ENCODE data around the gene FAM3C.

The FAM3C gene

DNA sequence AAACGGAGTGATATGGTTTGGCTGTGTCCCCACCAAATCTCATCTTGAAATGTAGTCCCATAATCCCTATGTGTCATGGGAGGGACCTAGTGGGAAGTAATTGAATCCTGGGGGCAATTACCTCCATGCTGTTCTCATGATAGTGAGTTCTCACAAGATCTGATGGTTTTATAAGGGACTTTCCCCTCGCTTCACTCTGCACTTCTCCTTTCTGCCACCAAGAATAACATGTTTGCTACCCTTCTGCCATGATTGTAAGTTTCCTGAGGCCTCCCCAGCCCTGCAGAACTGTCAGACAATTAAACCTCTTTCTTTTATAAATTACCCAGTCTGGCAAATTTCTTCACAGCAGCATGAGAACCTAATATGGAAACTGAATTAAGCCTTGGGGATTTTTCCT is 19.1 kb downstream of the FAM3C start:
- DNase-seq, result no peak

DNA sequence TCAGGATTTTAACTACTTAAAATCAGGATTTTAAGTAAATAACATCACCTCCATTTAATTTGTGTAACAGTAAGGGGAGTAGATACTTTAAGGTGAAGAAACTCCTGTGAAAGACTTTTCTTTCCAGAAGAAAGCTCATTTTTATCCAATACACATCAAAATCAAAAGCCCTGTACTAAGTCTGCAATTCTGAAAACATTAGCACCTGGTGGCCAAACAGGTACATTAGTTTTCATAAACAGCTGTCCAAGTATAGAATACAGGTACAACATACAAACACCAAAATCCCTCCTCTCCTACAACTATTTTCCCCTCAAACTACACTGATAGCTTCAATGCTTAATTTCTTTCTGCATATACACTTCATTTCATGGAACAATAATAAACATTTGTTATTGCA is 22.9 kb downstream of the FAM3C start:
- no peak for DNase-seq

DNA sequence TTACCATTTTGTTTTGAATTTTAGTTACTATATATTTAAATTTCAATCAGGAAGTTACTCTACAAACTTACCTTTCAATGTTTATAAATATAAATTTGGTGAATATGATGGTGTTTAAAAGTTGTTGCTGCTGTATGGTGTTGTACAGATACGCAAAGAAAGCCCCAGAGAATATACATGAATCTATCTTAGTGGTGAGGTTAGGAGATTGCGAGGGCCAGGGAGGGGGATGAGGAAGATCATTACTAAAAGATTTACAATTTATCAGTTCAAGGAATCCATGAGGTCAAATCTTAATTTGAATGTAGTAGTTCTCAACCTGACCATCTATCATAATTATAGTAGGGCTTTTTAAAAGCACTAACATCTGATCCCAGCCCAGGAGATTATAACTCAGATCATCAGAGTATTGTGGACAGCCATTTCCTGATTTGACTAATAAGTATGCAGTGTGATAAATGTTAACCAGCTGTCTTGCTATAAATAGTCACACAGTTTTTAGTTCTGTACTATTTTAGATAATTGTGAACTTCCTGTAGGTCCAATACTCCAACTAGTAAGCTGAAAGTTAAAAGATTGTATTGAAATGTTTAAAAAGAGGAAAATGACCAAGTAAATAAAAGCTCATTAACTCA is 23.6 kb downstream of the FAM3C start:
- DNase-seq, result no peak

DNA sequence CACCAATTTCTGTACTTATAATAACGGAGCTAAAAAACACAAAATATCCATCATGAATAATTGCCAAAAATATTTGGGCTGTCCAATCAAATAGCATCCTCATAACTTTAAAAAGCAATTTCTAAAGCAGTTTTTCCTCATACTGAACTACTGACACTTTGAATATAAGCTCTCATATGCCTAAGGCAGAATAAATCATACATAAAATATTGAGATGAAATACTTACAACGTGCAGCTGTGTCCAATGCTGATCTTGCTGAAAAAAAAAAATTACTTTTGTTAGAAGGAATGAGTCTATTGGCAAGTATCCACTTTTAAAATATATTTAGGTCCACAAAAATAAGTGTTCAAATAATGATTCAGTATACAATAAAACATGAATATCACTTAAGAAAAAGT is 24.2 kb downstream of the FAM3C start:
- DNase-seq, result no peak

DNA sequence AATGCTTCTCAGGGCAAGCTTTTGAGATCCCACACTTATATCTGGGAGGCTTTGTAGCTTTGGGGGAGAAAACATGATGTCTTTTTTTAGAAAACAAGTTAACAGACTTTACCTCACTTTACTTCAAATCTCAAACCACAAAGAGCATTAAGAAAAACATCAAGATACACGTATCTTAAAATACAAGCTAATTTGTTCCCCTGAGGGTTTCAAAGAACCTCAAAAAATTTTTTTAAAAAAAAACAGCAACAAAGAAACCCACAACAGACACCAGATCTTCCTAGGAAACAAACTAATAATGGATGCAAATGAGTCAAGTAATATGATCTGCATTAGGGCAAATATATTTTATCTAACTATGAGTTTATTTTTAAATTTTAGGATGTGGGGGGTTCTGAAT is 24.7 kb downstream of the FAM3C start:
- DNase-seq, result no peak

DNA sequence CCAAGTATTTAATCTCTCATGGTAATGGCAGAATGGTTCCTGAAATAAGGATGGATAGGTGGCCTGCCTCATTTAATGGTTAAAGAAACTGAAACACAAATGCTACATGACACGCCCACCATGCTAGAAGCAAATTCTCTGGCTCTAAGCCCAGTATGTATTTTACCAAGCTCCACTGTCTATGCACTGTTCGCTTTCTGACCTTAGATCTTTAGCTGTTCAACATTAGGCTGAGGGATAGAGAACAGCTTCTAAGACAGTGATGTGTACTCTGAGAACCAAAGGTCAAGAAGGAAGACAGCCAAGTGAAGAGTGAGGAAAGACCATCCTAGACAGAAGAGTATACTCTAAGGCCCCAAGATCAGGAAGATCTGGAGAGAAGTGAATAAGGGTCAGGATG is 26.6 kb downstream of the FAM3C start:
- no peak for DNase-seq

DNA sequence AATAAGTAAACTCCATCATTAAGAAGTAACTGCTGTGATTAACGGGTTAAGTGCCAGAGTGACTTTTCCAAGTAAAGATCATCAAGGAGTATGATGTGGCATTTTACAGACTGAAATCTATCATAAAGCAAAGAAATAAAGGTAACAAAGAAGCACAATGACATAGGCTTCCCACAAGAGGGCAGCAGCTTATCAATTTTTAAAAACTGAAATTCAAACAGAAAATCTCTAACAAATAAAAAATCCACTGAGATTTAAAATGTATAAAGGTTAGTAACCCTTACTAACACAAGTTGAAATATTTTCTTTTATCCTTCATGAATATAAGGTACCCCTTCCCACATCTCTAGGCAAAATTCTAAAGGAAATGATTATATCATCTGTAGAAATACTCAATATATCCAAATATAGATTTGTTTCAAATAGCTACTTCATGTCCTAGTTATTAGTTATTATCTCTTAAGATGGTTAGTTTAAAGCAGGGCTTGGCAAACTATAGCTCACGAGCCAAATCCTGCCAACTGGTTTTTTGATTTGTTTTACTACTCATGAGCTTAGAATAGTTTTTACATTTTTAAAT is 29.2 kb downstream of the FAM3C start:
- DNase-seq, result no peak

DNA sequence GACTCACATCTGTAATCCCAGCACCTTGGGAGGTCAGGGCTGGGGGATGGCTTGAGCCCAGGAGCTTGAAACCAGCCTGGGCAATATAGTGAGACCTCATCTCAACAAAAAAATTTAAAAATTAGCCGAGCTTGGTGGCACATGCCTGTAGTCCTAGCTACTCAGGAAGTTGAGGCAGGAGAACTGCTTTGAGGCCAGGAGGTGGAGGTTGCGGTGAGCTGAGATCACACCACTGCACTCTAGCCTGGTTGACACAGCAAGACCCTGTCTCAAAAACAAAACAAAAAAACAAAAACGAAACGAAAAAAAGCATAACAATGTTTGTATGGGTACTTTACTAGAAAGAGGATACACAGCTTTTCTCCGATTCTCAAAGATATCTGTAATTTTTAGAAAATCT is 35.5 kb downstream of the FAM3C start:
- DNase-seq, result no peak

DNA sequence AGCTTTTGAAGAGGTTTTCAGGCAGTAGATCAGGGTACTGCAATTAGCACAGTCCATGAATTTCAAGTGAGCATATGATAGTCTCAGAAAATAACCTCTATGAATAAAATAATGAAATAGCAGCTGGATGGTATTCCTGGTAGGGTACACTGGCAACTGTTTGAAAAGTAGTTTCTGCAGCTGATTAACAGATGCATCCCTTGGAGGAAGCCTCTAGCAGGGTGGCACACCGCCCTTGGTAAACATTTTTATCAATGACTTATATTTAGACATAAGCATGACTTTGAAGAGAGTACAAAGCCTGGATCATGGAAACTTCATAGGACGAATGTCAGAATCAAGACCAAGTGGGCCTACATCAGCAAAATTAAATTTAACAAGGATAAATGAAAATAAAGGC is 40.5 kb downstream of the FAM3C start:
- DNase-seq, result no peak

DNA sequence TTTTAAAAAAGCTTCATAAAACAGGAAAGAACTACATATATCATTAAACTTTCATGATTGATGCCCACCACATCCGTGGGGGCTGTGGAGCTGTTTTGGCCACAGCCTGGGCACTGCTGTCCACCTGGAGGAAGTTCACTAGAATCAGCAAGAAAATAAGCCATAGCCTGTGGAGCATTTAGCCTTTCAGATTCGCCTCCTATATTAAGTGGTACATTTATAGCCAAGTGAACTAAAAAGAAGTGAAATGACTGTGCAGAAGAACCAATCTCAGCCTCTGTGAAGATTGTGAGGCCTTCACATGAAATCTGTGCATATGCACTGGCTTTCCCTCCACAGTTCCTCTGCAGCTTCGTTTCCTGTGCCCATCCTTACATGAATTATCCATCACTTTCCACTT is 43.8 kb downstream of the FAM3C start:
- no peak for DNase-seq

DNA sequence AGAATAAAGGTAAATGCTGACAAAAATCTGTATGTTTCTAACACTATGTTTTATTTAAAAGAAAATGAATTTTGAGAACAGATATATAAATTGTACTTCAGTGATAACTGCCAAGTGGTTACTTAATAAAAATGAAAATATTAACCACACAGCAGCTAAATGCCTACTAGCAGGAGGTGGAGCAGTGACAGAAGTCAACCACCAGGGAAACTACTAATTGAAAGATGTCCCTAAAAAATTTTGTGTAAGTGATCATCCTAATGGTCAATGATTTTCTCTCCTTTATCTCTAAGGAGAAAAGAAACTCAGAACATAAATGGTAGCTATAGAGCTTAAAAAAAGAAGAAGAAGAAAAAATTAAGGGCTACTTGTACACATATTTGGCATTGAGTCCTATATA is 44.4 kb downstream of the FAM3C start:
- no peak for DNase-seq

DNA sequence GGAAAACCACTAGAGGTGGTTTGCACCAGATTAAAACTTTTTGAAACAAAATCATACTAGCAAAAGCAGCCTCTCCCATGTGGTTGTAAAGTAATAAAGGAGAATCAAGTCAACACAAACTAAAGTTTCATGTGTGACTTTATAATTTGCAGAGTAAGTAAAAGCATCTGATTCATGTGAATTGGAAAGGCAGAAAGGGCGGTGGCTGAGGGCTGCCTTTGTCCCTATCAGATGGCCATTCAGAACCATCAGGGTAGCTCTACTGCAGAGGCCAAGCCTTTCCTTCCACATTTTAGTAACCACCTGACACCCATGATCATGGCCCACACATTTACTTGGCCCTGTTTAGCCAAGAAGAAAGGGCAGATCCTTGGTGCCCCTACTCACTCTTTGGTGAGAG is 51.6 kb downstream of the FAM3C start:
- no peak for DNase-seq

DNA sequence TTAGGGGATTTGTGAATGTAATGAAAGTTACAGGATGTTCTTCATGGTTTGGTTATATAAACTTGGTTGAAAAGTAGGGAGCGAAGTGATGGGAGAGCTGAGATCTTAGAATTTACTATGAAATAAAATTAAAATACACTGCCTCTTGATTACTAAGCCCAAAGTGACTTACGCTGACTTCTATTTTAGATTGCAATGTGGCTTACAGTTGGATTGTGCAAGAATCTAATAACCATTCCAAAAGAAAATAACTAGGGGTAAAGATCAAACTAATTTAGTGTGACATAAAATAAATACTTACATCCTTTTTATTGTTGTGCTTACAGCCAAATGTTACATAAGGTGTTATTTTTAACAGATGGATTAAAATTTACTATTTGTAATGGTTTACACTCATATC is 52.0 kb downstream of the FAM3C start:
- no peak for DNase-seq

DNA sequence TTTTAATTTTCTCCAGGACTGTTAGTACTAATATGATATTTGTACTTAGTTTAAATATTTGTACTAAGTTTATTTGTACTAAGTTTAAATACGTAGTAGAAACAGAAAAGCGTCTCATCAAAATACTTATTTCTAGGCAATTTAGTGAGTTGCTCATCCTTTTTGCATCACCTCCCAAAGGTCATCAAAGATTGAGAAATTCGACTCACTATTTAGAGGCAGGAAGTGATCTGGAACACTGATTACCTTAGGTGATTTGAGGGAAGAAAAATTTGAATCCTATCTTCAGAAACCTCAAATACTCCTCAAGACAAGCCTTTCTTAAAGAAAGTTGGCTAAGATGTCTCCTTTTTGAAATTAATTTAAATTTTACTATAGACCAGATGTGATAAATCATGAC is 52.8 kb downstream of the FAM3C start:
- DNase-seq, result no peak

DNA sequence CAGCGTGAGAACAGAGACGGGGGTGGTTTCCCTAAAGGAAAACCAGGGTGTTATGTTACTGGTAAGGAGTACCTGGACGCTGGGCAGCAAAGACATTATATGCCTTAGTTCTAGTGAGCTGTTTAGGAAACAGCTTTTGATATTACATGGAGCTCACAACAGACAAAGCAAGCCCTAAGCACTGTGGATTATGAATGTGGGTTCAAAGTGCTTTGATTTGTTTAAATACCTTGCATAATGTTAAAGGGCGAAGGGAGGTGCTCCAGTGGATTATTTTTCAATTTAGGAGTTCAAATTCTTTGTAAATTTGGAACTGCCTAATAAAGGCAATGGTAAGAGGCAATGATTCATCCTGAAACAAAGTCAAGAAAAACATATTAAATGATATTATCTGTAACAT is 53.5 kb downstream of the FAM3C start:
- no peak for DNase-seq

DNA sequence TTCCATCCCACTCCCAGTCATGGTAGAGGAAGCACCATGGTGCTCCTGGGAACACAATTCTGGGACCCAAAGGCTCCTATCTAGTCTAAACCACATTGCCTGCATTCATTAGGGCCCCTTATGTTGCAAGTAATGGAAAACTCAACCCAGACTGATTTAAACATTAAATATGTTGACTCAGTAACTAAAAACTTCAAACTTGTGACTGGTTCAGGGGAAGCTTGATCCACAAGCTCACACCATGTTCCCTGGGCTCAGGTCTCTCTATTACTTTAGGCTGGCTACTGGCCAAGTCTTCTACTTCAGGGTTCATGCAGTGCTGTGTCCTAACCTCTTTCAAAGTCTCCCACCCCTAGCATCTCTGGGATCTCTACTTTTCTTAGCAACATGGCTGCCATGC is 54.2 kb downstream of the FAM3C start:
- no peak for DNase-seq

DNA sequence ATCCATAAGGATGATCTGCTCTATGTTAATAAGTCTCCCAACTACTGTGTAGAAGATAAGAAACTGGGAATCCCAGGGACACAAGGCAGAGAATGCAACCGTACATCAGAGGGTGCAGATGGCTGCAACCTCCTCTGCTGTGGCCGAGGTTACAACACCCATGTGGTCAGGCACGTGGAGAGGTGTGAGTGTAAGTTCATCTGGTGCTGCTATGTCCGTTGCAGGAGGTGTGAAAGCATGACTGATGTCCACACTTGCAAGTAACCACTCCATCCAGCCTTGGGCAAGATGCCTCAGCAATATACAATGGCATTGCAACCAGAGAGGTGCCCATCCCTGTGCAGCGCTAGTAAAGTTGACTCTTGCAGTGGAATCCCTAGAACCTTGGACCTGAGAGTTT is 57.0 kb downstream of the FAM3C start:
- DNase-seq, result peak; percentile 79

DNA sequence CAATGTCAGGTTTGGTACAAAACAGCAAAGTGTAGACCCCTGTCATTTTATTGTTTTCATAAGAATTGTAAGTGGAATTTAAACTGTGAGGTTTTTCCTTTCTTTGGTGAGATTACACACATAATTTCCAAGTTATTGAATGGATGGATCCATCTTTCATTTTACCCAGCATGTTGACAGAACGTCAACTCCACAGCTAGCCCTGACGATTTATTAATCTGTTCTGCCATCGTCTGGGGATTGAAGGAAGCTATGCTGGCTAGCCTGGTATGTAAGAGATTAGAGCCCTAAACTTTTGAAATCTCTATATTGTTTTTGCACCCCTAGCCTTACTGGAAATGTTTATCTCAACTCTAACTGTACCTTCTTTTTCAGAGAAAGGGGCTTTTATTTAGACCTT is 58.7 kb downstream of the FAM3C start:
- no peak for DNase-seq

DNA sequence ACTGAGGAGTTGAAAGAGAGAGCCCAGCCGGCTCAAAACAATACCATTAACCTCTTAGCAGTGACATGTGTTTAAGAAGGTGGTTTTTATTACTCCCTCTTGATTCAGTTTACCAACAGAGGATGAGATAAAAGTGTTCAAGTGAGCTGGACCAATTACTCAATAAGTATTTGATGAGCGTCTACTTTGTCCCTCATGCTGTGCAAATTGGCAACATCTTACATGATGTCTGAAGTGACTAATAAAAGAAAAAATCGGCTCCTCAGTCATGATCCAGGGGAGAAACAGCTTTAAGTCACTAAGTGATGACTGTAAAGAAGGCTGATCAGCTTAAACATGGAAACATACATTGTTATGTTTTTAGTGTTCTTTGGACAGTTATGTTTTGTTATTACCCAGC is 59.5 kb downstream of the FAM3C start:
- no peak for DNase-seq

DNA sequence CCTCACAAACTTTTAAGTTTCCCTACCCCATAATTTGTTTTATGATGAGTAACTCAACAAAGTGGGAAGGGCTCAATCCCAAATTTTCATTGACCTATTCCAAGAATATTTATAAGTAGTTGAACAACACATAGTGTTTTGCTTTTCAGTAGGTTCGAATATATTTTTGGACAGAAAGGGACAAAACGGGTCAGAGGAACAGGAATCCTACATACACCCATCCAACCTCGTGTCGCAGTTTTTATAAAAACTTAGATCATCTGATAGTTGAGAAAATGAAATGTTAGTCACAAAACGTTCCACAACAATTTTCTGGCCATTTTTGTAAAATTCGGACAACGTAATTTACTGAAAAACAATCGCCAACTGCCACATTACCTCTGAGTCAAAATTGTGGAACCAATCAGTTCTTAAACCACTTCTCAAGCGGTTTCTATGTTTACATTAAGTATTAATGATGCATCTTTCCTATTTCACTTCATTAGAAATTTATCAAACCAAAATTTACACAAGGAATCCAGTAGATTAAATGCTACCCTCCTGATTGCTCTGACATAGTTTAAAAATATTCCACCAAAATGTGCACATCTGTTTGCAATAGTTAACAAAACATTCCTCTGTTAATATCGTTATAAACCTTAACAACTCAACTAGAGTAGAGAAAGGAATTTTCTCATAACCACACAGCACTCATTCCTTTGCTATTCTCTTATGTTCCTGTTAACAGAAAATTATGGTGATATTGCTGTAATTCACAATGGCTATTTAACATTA is 61.0 kb downstream of the FAM3C start:
- DNase-seq, result no peak

DNA sequence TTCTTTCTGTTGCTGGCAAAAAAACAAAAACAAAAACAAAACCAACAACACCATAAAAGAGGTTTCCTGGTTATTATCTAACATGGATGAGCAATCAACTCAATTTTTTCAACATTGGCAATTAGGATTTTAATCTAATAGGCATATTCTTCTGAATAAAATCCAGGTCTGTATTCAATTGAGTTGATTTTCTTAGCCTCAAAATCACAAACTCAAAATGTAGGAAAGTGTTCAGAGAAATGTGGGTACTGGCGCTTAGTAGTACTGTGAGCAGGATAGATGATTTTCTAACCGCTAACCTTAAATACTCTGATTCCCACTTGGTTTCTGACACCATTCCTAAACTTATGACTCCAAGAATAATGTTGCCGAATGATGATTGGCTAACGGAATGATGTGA is 61.7 kb downstream of the FAM3C start:
- DNase-seq, result no peak

DNA sequence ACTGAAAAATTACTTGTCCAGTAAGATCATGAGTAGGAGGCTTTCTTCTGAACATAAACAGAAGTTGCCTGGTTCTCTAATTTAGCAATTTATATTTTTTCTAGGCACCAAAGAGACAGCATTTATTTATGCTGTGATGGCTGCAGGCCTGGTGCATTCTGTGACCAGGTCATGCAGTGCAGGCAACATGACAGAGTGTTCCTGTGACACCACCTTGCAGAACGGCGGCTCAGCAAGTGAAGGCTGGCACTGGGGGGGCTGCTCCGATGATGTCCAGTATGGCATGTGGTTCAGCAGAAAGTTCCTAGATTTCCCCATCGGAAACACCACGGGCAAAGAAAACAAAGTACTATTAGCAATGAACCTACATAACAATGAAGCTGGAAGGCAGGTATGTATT is 64.5 kb downstream of the FAM3C start:
- no peak for DNase-seq

DNA sequence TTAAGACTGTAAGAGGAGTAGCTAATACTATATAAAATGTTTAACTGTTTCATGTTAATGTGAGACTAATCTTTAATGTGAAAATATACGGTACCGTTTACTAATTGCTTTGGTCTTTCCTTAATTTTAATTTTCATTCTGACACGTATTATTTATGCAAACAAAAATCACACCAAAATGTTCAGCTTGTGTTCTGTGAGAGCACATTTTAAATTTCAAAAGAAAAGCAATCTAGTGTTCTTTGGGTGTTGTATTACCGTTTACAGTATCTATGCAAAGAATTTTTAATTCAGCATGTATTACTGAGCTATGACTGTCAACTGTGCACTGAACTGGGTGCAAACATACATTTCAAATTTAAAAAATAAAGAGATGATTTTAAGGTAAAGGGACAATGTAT is 65.1 kb downstream of the FAM3C start:
- no peak for DNase-seq

DNA sequence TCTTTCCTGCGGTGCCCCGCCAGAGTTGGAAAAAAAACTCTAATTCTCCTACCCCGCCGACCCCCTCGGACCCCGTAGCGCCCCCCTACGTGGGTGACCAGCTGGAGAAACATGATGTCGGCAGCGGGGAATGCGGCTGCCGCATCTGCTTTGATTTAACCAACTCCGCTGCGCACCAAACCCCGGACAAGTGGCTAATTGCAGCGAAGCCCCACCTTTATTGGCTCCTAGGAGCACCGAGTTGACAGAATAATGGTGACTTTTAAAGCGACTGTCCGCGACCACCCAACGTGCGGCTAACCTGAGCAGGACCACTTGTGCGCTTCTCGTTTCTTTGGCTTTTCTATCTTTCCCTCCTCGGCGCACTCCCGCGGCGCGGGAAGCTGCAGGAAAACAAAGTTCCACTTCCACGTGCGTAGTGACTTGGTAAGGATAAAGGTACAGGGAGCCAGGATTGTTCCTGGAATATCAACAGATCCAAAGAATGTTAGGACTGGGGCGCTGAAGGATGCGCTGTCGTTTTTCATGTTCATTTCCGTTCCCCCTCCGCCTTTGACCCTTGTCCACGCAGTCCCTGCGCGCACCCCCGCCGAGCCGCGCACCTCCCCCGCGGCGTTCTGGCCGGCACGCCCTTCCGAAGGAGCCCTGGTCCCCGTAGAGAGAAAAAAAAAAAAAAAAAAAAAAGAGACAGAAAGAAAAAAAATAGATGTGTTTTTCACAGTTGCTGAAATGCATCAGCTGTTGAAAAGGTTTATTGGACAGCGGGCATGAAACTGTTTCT is 65.9 kb downstream of the FAM3C start:
- DNase-seq, result no peak

Measured in NK-92 treated with Interleukin-12 subunit alpha and Interleukin-12 subunit beta, amount 100 ng/mL, for 24 hours (cell line).